HepG2 (cell line): ENCODE measurements around the gene TFAP2B. TPM values are rescaled to one million over a fixed set of nuclear protein-coding genes. Genes with fewer than 3 reads are reported as not detected.

Experiments
- AKNA ChIP-seq: sonication (generic); formaldehyde crosslinking; IDR thresholded peaks from 2 replicates; pipeline ENCODE4 v1.4.0; 2020; ENCODE audit warnings: missing genetic modification reagents, borderline replicate concordance
- NFKBIZ ChIP-seq: IDR thresholded peaks from 2 replicates; pipeline ENCODE4 v1.6.1; 2018; ENCODE audit warnings: missing genetic modification reagents, missing compliant biosample characterization
- TAF1 ChIP-seq: sonication (generic); formaldehyde crosslinking; IDR thresholded peaks from 2 replicates; pipeline ENCODE4 v1.4.0; 2020; ENCODE audit warnings: missing genetic modification reagents
- ZNF460 ChIP-seq: sonication (generic); formaldehyde crosslinking; IDR thresholded peaks from 2 replicates; pipeline ENCODE4 v1.5.1; 2020; ENCODE audit warnings: missing genetic modification reagents, mild to moderate bottlenecking, borderline replicate concordance
- polyA plus RNA-seq, 8 experiments: library from polyadenylated mRNA; depleted of rRNA in 3 of 8; stranded (reverse) in 7 of 8; unstranded in 1 of 8; fragments of >200 nt; fragmentation: Illumina TruSeq in 4 of 8; extraction: Trizol in 4 of 8; gene quantifications; 2 replicates each; pipeline versions ENCODE4 v1.2.1 to v1.2.3, GENCODE V29; 2011 to 2016; ENCODE audit warnings: low read depth in 4 of 8, missing spikeins in 1 of 8, mixed read lengths in 1 of 8; ENCODE audit not compliant: insufficient read depth in 1 of 8
- total RNA-seq, 5 experiments: library from RNA; depleted of rRNA; stranded (reverse); fragments of >200 nt; fragmentation: Illumina TruSeq; extraction: Trizol; gene quantifications; 2 replicates each; pipeline ENCODE4 v1.2.3, GENCODE V29; 2016; ENCODE audit warnings: low read depth in 1 of 5
- TF ChIP-seq, protein P1 (sequence below): sonication (generic); formaldehyde crosslinking; conservative IDR thresholded peaks from 2 replicates; pipeline ENCODE4 v1.4.0; 2020; ENCODE audit warnings: missing genetic modification reagents

The TFAP2B gene
- total and polyA plus RNA-seq, 2 of the 13 experiments (the other 11 are each of a cell fraction or from before 2014, with no cell fraction given) = not detected

- TF ChIP-seq, protein P1, sequence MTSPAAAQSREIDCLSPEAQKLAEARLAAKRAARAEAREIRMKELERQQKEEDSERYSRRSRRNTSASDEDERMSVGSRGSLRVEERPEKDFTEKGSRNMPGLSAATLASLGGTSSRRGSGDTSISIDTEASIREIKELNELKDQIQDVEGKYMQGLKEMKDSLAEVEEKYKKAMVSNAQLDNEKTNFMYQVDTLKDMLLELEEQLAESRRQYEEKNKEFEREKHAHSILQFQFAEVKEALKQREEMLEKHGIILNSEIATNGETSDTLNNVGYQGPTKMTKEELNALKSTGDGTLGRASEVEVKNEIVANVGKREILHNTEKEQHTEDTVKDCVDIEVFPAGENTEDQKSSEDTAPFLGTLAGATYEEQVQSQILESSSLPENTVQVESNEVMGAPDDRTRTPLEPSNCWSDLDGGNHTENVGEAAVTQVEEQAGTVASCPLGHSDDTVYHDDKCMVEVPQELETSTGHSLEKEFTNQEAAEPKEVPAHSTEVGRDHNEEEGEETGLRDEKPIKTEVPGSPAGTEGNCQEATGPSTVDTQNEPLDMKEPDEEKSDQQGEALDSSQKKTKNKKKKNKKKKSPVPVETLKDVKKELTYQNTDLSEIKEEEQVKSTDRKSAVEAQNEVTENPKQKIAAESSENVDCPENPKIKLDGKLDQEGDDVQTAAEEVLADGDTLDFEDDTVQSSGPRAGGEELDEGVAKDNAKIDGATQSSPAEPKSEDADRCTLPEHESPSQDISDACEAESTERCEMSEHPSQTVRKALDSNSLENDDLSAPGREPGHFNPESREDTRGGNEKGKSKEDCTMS = no peak
- TF ChIP-seq AKNA (CRISPR knock-in tag) = no peak
- TF ChIP-seq NFKBIZ (CRISPR knock-in tag) = no peak
- TF ChIP-seq TAF1 (CRISPR knock-in tag) = no peak
- TF ChIP-seq ZNF460 (CRISPR knock-in tag) = no peak
Measured at GRCh38 chr6:50807035-50807434, 11.6 kb upstream of the TFAP2B start (continued).
